HCT116 (cell line): Measurements from ENCODE around the gene SNAP29. TPM values are rescaled to one million over a fixed set of nuclear protein-coding genes. Genes with fewer than 3 reads are reported as not detected.

Source experiments
- ATAC-seq: fragments of 200-7000 bp; cut with Tn5 transposase; 2 replicates; pipeline ENCODE4 v1.9.1; 2020; ENCODE audit warnings: mild to moderate bottlenecking, moderate library complexity
- BruUV-seq: library from RNA; stranded (reverse); fragments of 400-500 nt; replicated peaks from 2 replicates; lab custom pipeline; 2021; lab: Mats Ljungman, UMichigan
- CTCF ChIA-PET: fragments of 300-600 bp; sonication (Branson Sonifier 250); formaldehyde crosslinking; loops from one replicate; lab custom pipeline; 2021; ENCODE audit warnings: antibody characterized with exemption; lab: Charles Lee
- POLR2A ChIA-PET: fragments of 300-600, 350-600 bp; sonication (Branson Sonifier 250); formaldehyde crosslinking; loops from one replicate; lab custom pipeline; 2021; ENCODE audit warnings: antibody characterized with exemption; lab: Charles Lee
- RAD21 ChIA-PET, 2 experiments: fragments of 300-600 bp; sonication (Branson Sonifier 250); formaldehyde crosslinking; loops; one replicate each; lab custom pipeline; 2023; ENCODE audit warnings: low total read pairs in 2 of 2; ENCODE audit not compliant: uncharacterized antibody in 2 of 2, unreplicated experiment in 2 of 2, low non-redundant PET in 1 of 2; lab: Charles Lee
- DNase-seq: peaks from one replicate; pipeline ENCODE4 v3.0.0-alpha.2; 2010; ENCODE audit warnings: low read depth, low spot score
- H2AFZ ChIP-seq: fragments of 200-600 bp; shearing (Covaris generic), sonication (generic); 2 replicates; pipeline ENCODE4 v1.6.1; 2017; ENCODE audit warnings: low read depth, mixed run types, mixed read lengths, antibody characterized with exemption, low read length; ENCODE audit not compliant: poor library complexity, severe bottlenecking
- H3K27ac ChIP-seq: 2 replicates; pipeline ENCODE4 v1.5.1; 2012; ENCODE audit warnings: low read depth, low read length
- H3K27me3 ChIP-seq: fragments of 200-600 bp; sonication (generic); 2 replicates; pipeline ENCODE4 v1.6.1; 2016; ENCODE audit warnings: mixed run types, low read length, mixed read lengths; ENCODE audit not compliant: insufficient read depth
- H3K36me3 ChIP-seq, 2 experiments: fragments of 200-500 bp in 1 of 2; fragments of 200-600 bp in 1 of 2; sonication (Bioruptor generic) in 1 of 2; sonication (generic) in 1 of 2; 2 replicates each; pipeline versions ENCODE4 v1.5.1 to v1.6.1; 2014 to 2016; ENCODE audit warnings: low read length in 2 of 2, inconsistent platforms in 1 of 2, mixed read lengths in 1 of 2, mixed run types in 1 of 2; ENCODE audit not compliant: insufficient read depth in 2 of 2, control insufficient read depth in 1 of 2
- H3K4me1 ChIP-seq, 2 experiments: fragments of 200-600 bp in 1 of 2; sonication (generic) in 1 of 2; 2 replicates each; pipeline versions ENCODE4 v1.5.1 to v1.6.1; 2012 to 2017; ENCODE audit warnings: low read length in 2 of 2, inconsistent platforms in 1 of 2, mild to moderate bottlenecking in 1 of 2, mixed read lengths in 1 of 2, mixed run types in 1 of 2, moderate library complexity in 1 of 2; ENCODE audit not compliant: insufficient read depth in 2 of 2, control insufficient read depth in 1 of 2
- H3K4me2 ChIP-seq: fragments of 200-600 bp; sonication (generic); 2 replicates; pipeline ENCODE4 v1.6.1; 2017; ENCODE audit warnings: mixed run types, low read length, mixed read lengths
- H3K4me3 ChIP-seq, 2 experiments: fragments of 200-600 bp in 1 of 2; sonication (generic) in 1 of 2; replicated peaks in 1 of 2; 2 replicates each; pipeline ENCODE4 v1.5.1; 2011 to 2016; ENCODE audit warnings: low read length in 2 of 2, control low read depth in 1 of 2, low read depth in 1 of 2, mild to moderate bottlenecking in 1 of 2, mixed read lengths in 1 of 2, mixed run types in 1 of 2
- H3K79me2 ChIP-seq: fragments of 200-600 bp; sonication (generic); 2 replicates; pipeline ENCODE4 v1.6.1; 2017; ENCODE audit warnings: mild to moderate bottlenecking, mixed run types, low read length, moderate library complexity, mixed read lengths; ENCODE audit not compliant: insufficient read depth
- H3K9ac ChIP-seq: fragments of 200-600 bp; sonication (generic); 2 replicates; pipeline ENCODE4 v1.6.1; 2016; ENCODE audit warnings: low read length, mixed read lengths
- H3K9me2 ChIP-seq: fragments of 200-600 bp; sonication (generic), shearing (Covaris generic); 2 replicates; pipeline ENCODE4 v1.6.1; 2017; ENCODE audit warnings: mixed run types, mild to moderate bottlenecking, moderate library complexity; ENCODE audit not compliant: insufficient read depth
- H3K9me3 ChIP-seq, 2 experiments: fragments of 200-500 bp in 1 of 2; fragments of 200-600 bp in 1 of 2; sonication (Bioruptor generic) in 1 of 2; sonication (generic) in 1 of 2; 2 replicates each; pipeline ENCODE4 v1.6.1; 2014 to 2017; ENCODE audit warnings: low read length in 2 of 2, mixed read lengths in 2 of 2, inconsistent platforms in 1 of 2, low read depth in 1 of 2, mild to moderate bottlenecking in 1 of 2, mixed run types in 1 of 2, moderate library complexity in 1 of 2; ENCODE audit not compliant: control insufficient read depth in 1 of 2, insufficient read depth in 1 of 2
- H4K20me1 ChIP-seq: fragments of 200-600 bp; sonication (generic), shearing (Covaris generic); 2 replicates; pipeline ENCODE4 v1.6.1; 2017; ENCODE audit warnings: mixed run types, mild to moderate bottlenecking, moderate library complexity; ENCODE audit not compliant: insufficient read depth
- CBX3 ChIP-seq: IDR thresholded peaks from 2 replicates; pipeline ENCODE4 v1.6.1; 2012; ENCODE audit warnings: low read depth
- CEBPB ChIP-seq: IDR thresholded peaks from 2 replicates; pipeline ENCODE4 v1.6.1; 2012; ENCODE audit warnings: low read depth
- EGR1 ChIP-seq: IDR thresholded peaks from 2 replicates; pipeline ENCODE4 v1.6.1; 2012; ENCODE audit warnings: low read depth
- ELF1 ChIP-seq: IDR thresholded peaks from 2 replicates; pipeline ENCODE4 v1.6.1; 2012; ENCODE audit warnings: low read depth, borderline replicate concordance
- EZH2 ChIP-seq: fragments of 200-600 bp; sonication (generic); IDR thresholded peaks from 2 replicates; pipeline ENCODE4 v1.6.1; 2017; ENCODE audit warnings: antibody characterized with exemption, mixed run types
- EZH2phosphoT487 ChIP-seq: fragments of 200-600 bp; IDR thresholded peaks from 2 replicates; pipeline ENCODE4 v1.6.1; 2018; ENCODE audit warnings: antibody characterized with exemption, borderline replicate concordance
- FOSL1 ChIP-seq: IDR thresholded peaks from 2 replicates; pipeline ENCODE4 v1.6.1; 2012; ENCODE audit warnings: low read depth
- POLR2A ChIP-seq: IDR thresholded peaks from 2 replicates; pipeline ENCODE4 v1.7.0; 2011; ENCODE audit warnings: borderline replicate concordance; ENCODE audit not compliant: insufficient read depth, insufficient read length; ENCODE audit errors: extremely low read depth
- POLR2AphosphoS5 ChIP-seq: IDR thresholded peaks from 2 replicates; pipeline ENCODE4 v1.6.1; 2011; ENCODE audit warnings: mild to moderate bottlenecking, low read depth, low read length, moderate library complexity
- RAD21 ChIP-seq: IDR thresholded peaks from 2 replicates; pipeline ENCODE4 v1.6.1; 2012; ENCODE audit warnings: low read depth, mild to moderate bottlenecking
- REST ChIP-seq: IDR thresholded peaks from 2 replicates; pipeline ENCODE4 v1.6.1; 2012; ENCODE audit warnings: low read depth
- SIN3A ChIP-seq: IDR thresholded peaks from 2 replicates; pipeline ENCODE4 v1.6.1; 2012; ENCODE audit warnings: low read depth
- SRF ChIP-seq: IDR thresholded peaks from 2 replicates; pipeline ENCODE4 v1.6.1; 2012; ENCODE audit warnings: low read depth
- YY1 ChIP-seq: IDR thresholded peaks from 2 replicates; pipeline ENCODE4 v1.6.1; 2011; ENCODE audit warnings: low read length, low read depth, moderate library complexity, mild to moderate bottlenecking; ENCODE audit not compliant: insufficient replicate concordance; ENCODE audit errors: extremely low read depth
- ZFX ChIP-seq: fragments of 450-650 bp; IDR thresholded peaks from 2 replicates; pipeline ENCODE4 v1.6.1; 2017
- ZNF274 ChIP-seq: fragments of 200-500 bp; sonication (Bioruptor generic); IDR thresholded peaks from 2 replicates; pipeline ENCODE4 v1.6.1; 2014; ENCODE audit warnings: mild to moderate bottlenecking, low read depth, low read length, inconsistent platforms
- intact Hi-C: fragments of 100-400 bp; cut with micrococcal nuclease; formaldehyde crosslinking; loops from 2 replicates; pipeline ENCODE4 v1.10.0; 2022
- total RNA-seq: library from RNA; stranded (reverse); gene quantifications from one replicate; pipeline ENCODE4 v1.2.1, GENCODE V29; 2021; ENCODE audit not compliant: unreplicated experiment

SNAP29 gene
- total RNA-seq, 1 experiment from 2014 or later: 27.3 TPM

- DNase-seq (no peak), ATAC-seq (no peak)
- Histone ChIP-seq H3K4me1 (peaks cover 22 to 47% of the 10 kb centered on the region in 2 experiments; a peak in 3 of 4 replicates), H3K36me3 (peaks cover 7 to 9% of the 10 kb centered on the region in 2 experiments; a peak in 3 of 4 replicates), H4K20me1 (peaks cover 35% of the 10 kb centered on the region), H3K79me2 (peaks cover 86% of the 10 kb centered on the region), H3K9ac (no peak overlapping the region), H3K9me2 (no peaks in the 10 kb centered on the region), H3K27ac (no peak overlapping the region), H2AFZ (no peak overlapping the region), H3K27me3 (no peaks in the 10 kb centered on the region), H3K4me3 (no peak overlapping the region), H3K9me3 (no peaks in the 10 kb centered on the region), H3K4me2 (peak overlapping the region; percentile 96; the same call in 1 of the 2 replicates)
- ChIA-PET CTCF (no interaction called here), RAD21 (no interaction called here), POLR2A (no interaction called here)
- TF ChIP-seq ZFX (no peak), CBX3 (no peak), POLR2AphosphoS5 (no peak), EGR1 (no peak), SIN3A (no peak), POLR2A (no peak), SRF (no peak), ZNF274 (no peak), RAD21 (no peak), CEBPB (no peak), EZH2 (no peak), YY1 (no peak), FOSL1 (no peak), ELF1 (no peak), EZH2phosphoT487 (no peak), REST (no peak)
- intact Hi-C loops: no loop called here
- TSS peak; percentile 0 for BruUV-seq
These were observed 62.0 kb downstream of the SNAP29 start for GRCh38 chr22:20920881-20921203.
